Activated CD4-positive, alpha-beta T cell treated with anti-CD3 and anti-CD28 coated beads for 36 hours (primary cell): ENCODE data around the gene ERICH6B. TPM values are rescaled to one million over a fixed set of nuclear protein-coding genes. Genes with fewer than 3 reads are reported as not detected.

Experiments
- ATAC-seq: fragments of 200-7000 bp; cut with Tn5 transposase; one replicate; pipeline ENCODE4 v1.10.0; 2021; ENCODE audit warnings: mild to moderate bottlenecking, moderate library complexity
- CTCF ChIA-PET: fragments of 350-600 bp; sonication (Branson Sonifier 250); formaldehyde crosslinking; loops from one replicate; lab custom pipeline; 2021; ENCODE audit warnings: antibody characterized with exemption; lab: Charles Lee
- POLR2A ChIA-PET: fragments of 350-600 bp; sonication (Branson Sonifier 250); formaldehyde crosslinking; loops from one replicate; lab custom pipeline; 2021; ENCODE audit warnings: antibody characterized with exemption, inconsistent platforms; lab: Charles Lee
- DNase-seq: peaks from one replicate; pipeline ENCODE4 v3.0.0-alpha.2; 2020
- H3K27ac Mint-ChIP-seq: one replicate; pipeline ENCODE4 v1.8.0; 2021; ENCODE audit warnings: mixed read lengths
- H3K27me3 Mint-ChIP-seq: one replicate; pipeline ENCODE4 v1.8.0; 2021; ENCODE audit warnings: mixed read lengths
- H3K36me3 Mint-ChIP-seq: one replicate; pipeline ENCODE4 v1.8.0; 2021; ENCODE audit warnings: low read depth, mixed read lengths
- H3K4me1 Mint-ChIP-seq: one replicate; pipeline ENCODE4 v1.8.0; 2021; ENCODE audit warnings: mixed read lengths
- H3K4me3 Mint-ChIP-seq: one replicate; pipeline ENCODE4 v1.8.0; 2021; ENCODE audit warnings: mild to moderate bottlenecking, moderate library complexity, mixed read lengths
- H3K9me3 Mint-ChIP-seq: one replicate; pipeline ENCODE4 v1.8.0; 2021; ENCODE audit warnings: low read depth, mixed read lengths
- intact Hi-C, 2 experiments: fragments of 100-400 bp; cut with DNase I in 1 of 2; cut with micrococcal nuclease in 1 of 2; formaldehyde crosslinking; loops; one replicate each; pipeline versions ENCODE4 v1.14.2 to v1.15.1; 2022 to 2024; cut with DNase I, micrococcal nuclease
- total RNA-seq, 2 experiments: library from RNA; stranded (reverse); gene quantifications; one replicate each; pipeline ENCODE4 v1.2.3, GENCODE V29; 2021

Gene ERICH6B
- total RNA-seq, 2 experiments from 2014 or later: not detected

DNA sequence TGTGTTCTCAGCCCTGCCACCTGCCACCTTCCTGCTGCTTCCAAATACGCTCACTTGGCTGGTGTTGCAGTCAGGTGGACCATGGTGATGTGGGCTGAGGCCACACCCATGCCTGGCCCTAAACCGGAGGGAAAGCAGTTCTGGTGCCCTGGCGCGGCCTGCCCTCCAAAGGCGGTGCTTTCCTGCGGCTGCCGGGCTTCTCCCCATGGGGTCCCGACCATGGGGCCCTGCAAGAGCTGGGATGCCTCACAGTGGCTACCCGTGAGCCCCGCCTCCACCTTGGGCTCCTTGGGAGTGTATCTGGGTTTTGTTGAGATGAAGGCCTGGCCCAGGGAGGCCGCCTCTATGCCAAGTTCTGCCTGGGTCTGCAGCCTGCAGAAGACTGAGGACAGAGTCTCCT lies 73.7 kb downstream of the ERICH6B start:
- Mint-ChIP-seq H3K27ac (no peak overlapping the region), H3K36me3 (peaks cover 2% of the 10 kb centered on the region), H3K9me3 (no peaks in the 10 kb centered on the region), H3K4me3 (no peak overlapping the region), H3K27me3 (no peaks in the 10 kb centered on the region), H3K4me1 (peaks cover 2% of the 10 kb centered on the region)
- intact Hi-C loops: no loop called here
- ChIA-PET CTCF (no interaction called here), POLR2A (no interaction called here)
- no peak for ATAC-seq
- no peak for DNase-seq

GRCh38 chr13:45540864-45541263 lies 74.7 kb downstream of the ERICH6B start:
- Mint-ChIP-seq H3K36me3 (peaks cover 2% of the 10 kb centered on the region), H3K4me1 (peaks cover 2% of the 10 kb centered on the region)
- DNase-seq: no peak

DNA sequence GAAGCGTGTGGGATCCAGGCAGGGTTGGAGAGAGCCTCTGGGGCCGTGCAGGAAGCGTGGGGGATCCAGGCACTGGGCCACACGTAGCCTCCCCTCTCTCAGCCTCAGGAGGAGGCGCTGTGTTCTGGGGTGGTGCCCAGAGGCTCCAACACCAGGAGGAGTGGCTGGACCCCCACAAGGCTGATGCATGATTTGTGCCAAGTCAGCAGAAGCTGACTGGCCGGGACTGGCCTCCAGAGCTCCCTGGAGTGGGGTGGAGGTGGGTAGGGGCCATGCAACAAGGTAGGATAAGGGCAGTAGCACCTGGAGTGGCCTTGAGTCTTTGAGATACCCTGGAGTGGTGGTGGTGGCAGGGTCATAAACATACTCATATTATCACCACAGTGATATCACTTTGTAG lies 75.3 kb downstream of the ERICH6B start:
- Mint-ChIP-seq H3K4me3 (no peak overlapping the region), H3K27ac (no peak overlapping the region), H3K9me3 (no peaks in the 10 kb centered on the region), H3K4me1 (peaks cover 2% of the 10 kb centered on the region), H3K36me3 (peaks cover 2% of the 10 kb centered on the region), H3K27me3 (no peaks in the 10 kb centered on the region)
- ATAC-seq: no peak
- ChIA-PET POLR2A (no interaction called here), CTCF (no interaction called here)
- intact Hi-C loops: no loop called here
- no peak for DNase-seq

More at GRCh38 chr13:45540864-45541263, 74.7 kb downstream of the ERICH6B start:
- H3K4me3 Mint-ChIP-seq: no peak overlapping the region
- POLR2A ChIA-PET: no interaction called here
- H3K9me3 Mint-ChIP-seq: no peaks in the 10 kb centered on the region
- ATAC-seq: no peak
- intact Hi-C loops: no loop called here
- no peaks in the 10 kb centered on the region for H3K27me3 Mint-ChIP-seq
- CTCF ChIA-PET: no interaction called here
- H3K27ac Mint-ChIP-seq: no peak overlapping the region

DNA sequence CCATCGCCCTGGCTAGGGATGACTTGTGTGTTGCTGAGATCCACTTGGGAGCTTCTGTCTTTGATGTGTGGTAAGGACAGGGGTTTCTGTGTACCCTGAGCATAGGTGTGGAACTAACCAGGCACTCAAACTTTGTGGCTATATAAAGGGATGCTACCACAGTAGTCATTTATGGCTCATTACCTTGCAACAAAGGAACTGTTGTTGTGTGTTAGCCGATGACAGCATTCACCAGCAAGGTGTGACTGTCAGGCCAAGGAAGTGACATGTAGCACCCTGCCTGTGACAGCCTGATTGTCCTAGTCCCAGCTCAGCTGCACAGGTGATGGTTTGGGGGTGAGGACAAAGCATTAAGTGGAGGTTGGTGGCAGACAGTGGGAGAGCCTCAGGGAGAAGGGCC lies 77.2 kb downstream of the ERICH6B start:
- Mint-ChIP-seq H3K27me3 (no peaks in the 10 kb centered on the region), H3K4me3 (no peak overlapping the region), H3K4me1 (peaks cover 2% of the 10 kb centered on the region), H3K36me3 (peaks cover 8% of the 10 kb centered on the region), H3K9me3 (no peaks in the 10 kb centered on the region), H3K27ac (no peak overlapping the region)
- ATAC-seq (peak; percentile 53), DNase-seq (no peak)
- CTCF ChIA-PET: no interaction called here
- POLR2A ChIA-PET: no interaction called here
- intact Hi-C loops: no loop called here

DNA sequence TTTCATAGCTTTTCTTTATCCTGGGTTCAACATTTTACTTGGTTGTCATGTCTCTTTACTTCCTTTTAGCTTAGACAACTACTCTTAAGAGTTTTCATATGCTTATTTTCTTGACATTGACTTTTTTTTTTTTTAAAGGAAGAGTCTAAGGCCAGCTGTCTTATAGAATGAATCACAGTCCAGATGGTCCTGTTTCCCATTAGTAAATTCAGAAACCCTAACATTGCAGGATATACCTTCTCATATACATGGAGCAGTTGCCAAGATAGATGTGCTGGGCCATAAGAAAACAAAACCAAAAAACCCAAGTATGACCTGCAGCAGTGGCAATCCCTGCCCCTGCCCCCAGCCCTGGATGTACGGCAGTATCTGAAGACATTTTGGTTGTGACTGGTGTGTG lies 78.0 kb downstream of the ERICH6B start:
- no peak overlapping the region for H3K27ac Mint-ChIP-seq
- H3K4me1 Mint-ChIP-seq: peaks cover 2% of the 10 kb centered on the region
- DNase-seq: no peak
- ATAC-seq: no peak
- intact Hi-C loops: no loop called here
- no peak overlapping the region for H3K4me3 Mint-ChIP-seq
- ChIA-PET CTCF (interaction anchor here (0.6 kb wide), 1 partner anchor 605 kb away, joined by 4 read pairs; no protein-coding TSS in a partner anchor), POLR2A (no interaction called here)
- no peaks in the 10 kb centered on the region for H3K9me3 Mint-ChIP-seq
- H3K27me3 Mint-ChIP-seq: no peaks in the 10 kb centered on the region
- peaks cover 13% of the 10 kb centered on the region for H3K36me3 Mint-ChIP-seq

GRCh38 chr13:45536224-45536623 lies 79.3 kb downstream of the ERICH6B start:
- H3K27ac Mint-ChIP-seq: no peak overlapping the region
- peaks cover 2% of the 10 kb centered on the region for H3K4me1 Mint-ChIP-seq
- CTCF ChIA-PET: no interaction called here
- DNase-seq (no peak), ATAC-seq (no peak)
- H3K4me3 Mint-ChIP-seq: no peak overlapping the region
- intact Hi-C loops: no loop called here
- H3K9me3 Mint-ChIP-seq: no peaks in the 10 kb centered on the region
- H3K36me3 Mint-ChIP-seq: peaks cover 17% of the 10 kb centered on the region
- POLR2A ChIA-PET: no interaction called here
- no peaks in the 10 kb centered on the region for H3K27me3 Mint-ChIP-seq

DNA sequence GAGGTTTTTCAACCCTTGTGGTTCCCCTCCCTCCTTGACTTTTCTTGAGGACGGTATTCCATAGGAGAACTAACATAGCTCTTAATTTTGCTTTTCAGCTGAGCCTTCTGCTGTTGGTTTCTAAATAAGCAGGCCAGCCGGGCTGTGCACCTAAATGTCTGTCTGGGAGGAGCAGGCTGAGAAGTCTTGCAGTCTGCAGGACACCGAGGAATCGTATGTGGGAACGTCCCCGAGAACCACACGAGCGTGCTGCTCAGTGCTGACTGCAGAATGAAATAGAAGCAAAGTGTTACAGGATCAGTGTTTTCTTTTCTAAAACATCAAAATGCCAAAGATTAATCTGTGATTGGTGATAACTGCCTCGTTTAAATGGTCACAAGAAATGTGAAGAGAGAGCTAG lies 80.9 kb downstream of the ERICH6B start:
- H3K27me3 Mint-ChIP-seq: no peaks in the 10 kb centered on the region
- intact Hi-C loops: no loop called here
- no peaks in the 10 kb centered on the region for H3K9me3 Mint-ChIP-seq
- ChIA-PET POLR2A (no interaction called here), CTCF (interaction anchor here (1.2 kb wide), 1 partner anchor 20 kb away, joined by 3 read pairs; no protein-coding TSS in a partner anchor)
- peaks cover 7% of the 10 kb centered on the region for H3K4me1 Mint-ChIP-seq
- DNase-seq: no peak
- no peak overlapping the region for H3K27ac Mint-ChIP-seq
- H3K4me3 Mint-ChIP-seq: no peak overlapping the region
- ATAC-seq: no peak
- H3K36me3 Mint-ChIP-seq: peaks cover 28% of the 10 kb centered on the region

GRCh38 chr13:45529758-45530157 lies 85.8 kb downstream of the ERICH6B start:
- no peaks in the 10 kb centered on the region for H3K9me3 Mint-ChIP-seq
- no peak overlapping the region for H3K4me3 Mint-ChIP-seq
- ATAC-seq: no peak
- peak overlapping the region; percentile 13 for H3K27ac Mint-ChIP-seq
- POLR2A ChIA-PET: no interaction called here
- intact Hi-C loops: no loop called here
- DNase-seq: no peak
- H3K27me3 Mint-ChIP-seq: no peaks in the 10 kb centered on the region
- peaks cover 32% of the 10 kb centered on the region for H3K36me3 Mint-ChIP-seq
- CTCF ChIA-PET: no interaction called here
- H3K4me1 Mint-ChIP-seq: peaks cover 10% of the 10 kb centered on the region

DNA sequence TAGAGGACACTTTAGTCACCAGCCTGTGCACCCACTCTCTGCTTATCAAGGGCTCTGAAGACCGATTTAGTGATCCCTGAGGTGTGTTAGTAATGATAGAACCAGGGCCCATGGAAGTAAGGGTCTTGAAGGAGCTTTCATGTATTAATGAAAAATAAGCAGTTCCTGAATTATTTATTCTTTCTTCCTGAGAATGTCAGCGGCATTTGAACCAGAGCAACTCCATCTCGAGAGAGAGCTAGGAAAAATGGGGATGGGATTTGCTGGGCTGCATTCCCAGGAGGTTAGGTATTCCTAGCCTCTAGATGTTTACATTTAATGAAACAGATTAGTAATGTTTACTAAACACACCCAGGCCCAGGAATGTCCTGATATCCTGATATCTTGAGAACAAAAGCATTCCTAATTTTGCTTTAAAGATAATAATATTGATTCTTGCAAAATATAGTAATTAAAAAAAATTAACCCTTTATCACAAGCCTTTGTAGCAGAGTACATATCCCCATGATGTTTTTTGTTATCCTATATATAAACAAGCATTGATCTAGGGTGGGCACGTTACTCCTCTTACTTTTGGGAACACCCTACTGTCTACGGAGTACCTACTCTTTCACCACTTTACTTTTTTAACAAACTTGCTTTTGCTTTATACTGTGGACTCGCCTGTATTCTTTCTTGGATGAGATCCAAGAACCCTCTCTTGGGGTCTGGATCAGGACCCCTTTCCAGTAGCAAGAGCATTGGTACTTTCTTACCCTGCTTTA lies 87.7 kb downstream of the ERICH6B start:
- Mint-ChIP-seq H3K4me1 (peaks cover 10% of the 10 kb centered on the region), H3K4me3 (no peak overlapping the region), H3K9me3 (no peaks in the 10 kb centered on the region), H3K36me3 (peaks cover 28% of the 10 kb centered on the region), H3K27me3 (no peaks in the 10 kb centered on the region), H3K27ac (no peak overlapping the region)
- no peak for DNase-seq
- intact Hi-C loops: no loop called here
- ChIA-PET POLR2A (no interaction called here), CTCF (no interaction called here)
- no peak for ATAC-seq

GRCh38 chr13:45522571-45522970 lies 93.0 kb downstream of the ERICH6B start:
- intact Hi-C loops: no loop called here
- Mint-ChIP-seq H3K4me1 (peaks cover 27% of the 10 kb centered on the region), H3K27me3 (no peaks in the 10 kb centered on the region), H3K4me3 (no peak overlapping the region), H3K27ac (peak overlapping the region; percentile 29), H3K36me3 (peaks cover 54% of the 10 kb centered on the region), H3K9me3 (no peaks in the 10 kb centered on the region)
- ChIA-PET POLR2A (no interaction called here), CTCF (no interaction called here)
- ATAC-seq (no peak), DNase-seq (no peak)

DNA sequence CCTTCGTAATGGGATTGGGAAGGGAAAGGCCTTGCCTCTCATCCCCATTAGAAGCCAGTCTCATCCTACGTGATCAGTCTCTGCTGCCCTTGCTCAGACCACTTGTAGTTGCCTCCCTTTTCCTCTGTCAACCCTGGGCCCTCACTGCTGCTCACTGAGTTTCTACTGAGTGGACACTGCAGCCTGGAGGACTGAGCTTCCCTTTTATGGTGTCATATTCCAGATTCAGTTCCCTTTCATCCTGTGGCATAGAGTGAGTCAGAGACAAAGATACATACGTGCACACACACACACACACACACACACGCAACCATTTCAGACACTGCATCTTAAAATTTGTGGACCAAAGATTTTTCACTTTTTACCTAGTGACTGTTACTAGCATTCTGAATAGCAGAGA lies 94.2 kb downstream of the ERICH6B start:
- Mint-ChIP-seq H3K9me3 (no peaks in the 10 kb centered on the region), H3K4me1 (peaks cover 38% of the 10 kb centered on the region), H3K27ac (peak overlapping the region; percentile 45), H3K36me3 (peaks cover 62% of the 10 kb centered on the region), H3K27me3 (no peaks in the 10 kb centered on the region), H3K4me3 (no peak overlapping the region)
- no peak for ATAC-seq
- ChIA-PET CTCF (interaction anchor here (0.6 to 1.3 kb wide), 2 partner anchors 11 to 28 kb away, joined by 3 to 4 read pairs; no protein-coding TSS in a partner anchor), POLR2A (no interaction called here)
- intact Hi-C loops: no loop called here
- no peak for DNase-seq

DNA sequence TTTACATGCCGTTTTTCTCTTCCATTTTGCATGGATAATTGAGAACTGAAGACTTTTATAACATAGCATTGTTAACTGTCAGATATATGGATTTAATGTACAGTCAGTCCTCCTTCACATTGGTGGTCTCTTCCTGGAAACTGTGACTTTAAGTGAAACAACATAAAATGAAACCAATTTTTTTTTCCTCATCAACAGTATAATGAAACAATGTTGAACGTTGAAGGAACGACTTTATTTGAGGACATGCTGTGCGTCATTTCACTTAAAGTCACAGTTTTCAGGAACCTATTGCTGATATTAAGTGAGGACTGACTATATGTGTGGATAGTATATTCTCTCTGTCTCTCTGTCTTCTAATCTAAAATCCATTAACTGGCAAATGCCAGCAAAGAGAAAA lies 96.0 kb downstream of the ERICH6B start:
- no peak overlapping the region for H3K4me3 Mint-ChIP-seq
- ATAC-seq (no peak), DNase-seq (no peak)
- no peaks in the 10 kb centered on the region for H3K27me3 Mint-ChIP-seq
- peaks cover 43% of the 10 kb centered on the region for H3K4me1 Mint-ChIP-seq
- H3K36me3 Mint-ChIP-seq: peaks cover 55% of the 10 kb centered on the region
- ChIA-PET POLR2A (no interaction called here), CTCF (interaction anchor here (1.2 to 1.3 kb wide), 2 partner anchors 10 to 12 kb away, joined by 3 read pairs; no protein-coding TSS in a partner anchor)
- H3K9me3 Mint-ChIP-seq: no peaks in the 10 kb centered on the region
- intact Hi-C loops: no loop called here
- peak overlapping the region; percentile 64 for H3K27ac Mint-ChIP-seq
